HCT116 (cell line): ENCODE data around the gene ORC6. TPM values are rescaled to one million over a fixed set of nuclear protein-coding genes. Genes with fewer than 3 reads are reported as not detected.

Experiments used
- ATAC-seq: fragments of 200-7000 bp; cut with Tn5 transposase; 2 replicates; pipeline ENCODE4 v1.9.1; 2020; ENCODE audit warnings: mild to moderate bottlenecking, moderate library complexity
- BruUV-seq: library from RNA; stranded (reverse); fragments of 400-500 nt; replicated peaks from 2 replicates; lab custom pipeline; 2021; lab: Mats Ljungman, UMichigan
- CTCF ChIA-PET: fragments of 300-600 bp; sonication (Branson Sonifier 250); formaldehyde crosslinking; loops from one replicate; lab custom pipeline; 2021; ENCODE audit warnings: antibody characterized with exemption; lab: Charles Lee
- POLR2A ChIA-PET: fragments of 300-600, 350-600 bp; sonication (Branson Sonifier 250); formaldehyde crosslinking; loops from one replicate; lab custom pipeline; 2021; ENCODE audit warnings: antibody characterized with exemption; lab: Charles Lee
- RAD21 ChIA-PET, 2 experiments: fragments of 300-600 bp; sonication (Branson Sonifier 250); formaldehyde crosslinking; loops; one replicate each; lab custom pipeline; 2023; ENCODE audit warnings: low total read pairs in 2 of 2; ENCODE audit not compliant: uncharacterized antibody in 2 of 2, unreplicated experiment in 2 of 2, low non-redundant PET in 1 of 2; lab: Charles Lee
- DNase-seq: peaks from one replicate; pipeline ENCODE4 v3.0.0-alpha.2; 2010; ENCODE audit warnings: low read depth, low spot score
- H2AFZ ChIP-seq: fragments of 200-600 bp; shearing (Covaris generic), sonication (generic); 2 replicates; pipeline ENCODE4 v1.6.1; 2017; ENCODE audit warnings: low read depth, mixed run types, mixed read lengths, antibody characterized with exemption, low read length; ENCODE audit not compliant: poor library complexity, severe bottlenecking
- H3K27ac ChIP-seq: 2 replicates; pipeline ENCODE4 v1.5.1; 2012; ENCODE audit warnings: low read depth, low read length
- H3K27me3 ChIP-seq: fragments of 200-600 bp; sonication (generic); 2 replicates; pipeline ENCODE4 v1.6.1; 2016; ENCODE audit warnings: mixed run types, low read length, mixed read lengths; ENCODE audit not compliant: insufficient read depth
- H3K36me3 ChIP-seq, 2 experiments: fragments of 200-500 bp in 1 of 2; fragments of 200-600 bp in 1 of 2; sonication (Bioruptor generic) in 1 of 2; sonication (generic) in 1 of 2; 2 replicates each; pipeline versions ENCODE4 v1.5.1 to v1.6.1; 2014 to 2016; ENCODE audit warnings: low read length in 2 of 2, inconsistent platforms in 1 of 2, mixed read lengths in 1 of 2, mixed run types in 1 of 2; ENCODE audit not compliant: insufficient read depth in 2 of 2, control insufficient read depth in 1 of 2
- H3K4me1 ChIP-seq, 2 experiments: fragments of 200-600 bp in 1 of 2; sonication (generic) in 1 of 2; 2 replicates each; pipeline versions ENCODE4 v1.5.1 to v1.6.1; 2012 to 2017; ENCODE audit warnings: low read length in 2 of 2, inconsistent platforms in 1 of 2, mild to moderate bottlenecking in 1 of 2, mixed read lengths in 1 of 2, mixed run types in 1 of 2, moderate library complexity in 1 of 2; ENCODE audit not compliant: insufficient read depth in 2 of 2, control insufficient read depth in 1 of 2
- H3K4me2 ChIP-seq: fragments of 200-600 bp; sonication (generic); 2 replicates; pipeline ENCODE4 v1.6.1; 2017; ENCODE audit warnings: mixed run types, low read length, mixed read lengths
- H3K4me3 ChIP-seq, 2 experiments: fragments of 200-600 bp in 1 of 2; sonication (generic) in 1 of 2; replicated peaks in 1 of 2; 2 replicates each; pipeline ENCODE4 v1.5.1; 2011 to 2016; ENCODE audit warnings: low read length in 2 of 2, control low read depth in 1 of 2, low read depth in 1 of 2, mild to moderate bottlenecking in 1 of 2, mixed read lengths in 1 of 2, mixed run types in 1 of 2
- H3K79me2 ChIP-seq: fragments of 200-600 bp; sonication (generic); 2 replicates; pipeline ENCODE4 v1.6.1; 2017; ENCODE audit warnings: mild to moderate bottlenecking, mixed run types, low read length, moderate library complexity, mixed read lengths; ENCODE audit not compliant: insufficient read depth
- H3K9ac ChIP-seq: fragments of 200-600 bp; sonication (generic); 2 replicates; pipeline ENCODE4 v1.6.1; 2016; ENCODE audit warnings: low read length, mixed read lengths
- H3K9me2 ChIP-seq: fragments of 200-600 bp; sonication (generic), shearing (Covaris generic); 2 replicates; pipeline ENCODE4 v1.6.1; 2017; ENCODE audit warnings: mixed run types, mild to moderate bottlenecking, moderate library complexity; ENCODE audit not compliant: insufficient read depth
- H3K9me3 ChIP-seq, 2 experiments: fragments of 200-500 bp in 1 of 2; fragments of 200-600 bp in 1 of 2; sonication (Bioruptor generic) in 1 of 2; sonication (generic) in 1 of 2; 2 replicates each; pipeline ENCODE4 v1.6.1; 2014 to 2017; ENCODE audit warnings: low read length in 2 of 2, mixed read lengths in 2 of 2, inconsistent platforms in 1 of 2, low read depth in 1 of 2, mild to moderate bottlenecking in 1 of 2, mixed run types in 1 of 2, moderate library complexity in 1 of 2; ENCODE audit not compliant: control insufficient read depth in 1 of 2, insufficient read depth in 1 of 2
- H4K20me1 ChIP-seq: fragments of 200-600 bp; sonication (generic), shearing (Covaris generic); 2 replicates; pipeline ENCODE4 v1.6.1; 2017; ENCODE audit warnings: mixed run types, mild to moderate bottlenecking, moderate library complexity; ENCODE audit not compliant: insufficient read depth
- CBX3 ChIP-seq: IDR thresholded peaks from 2 replicates; pipeline ENCODE4 v1.6.1; 2012; ENCODE audit warnings: low read depth
- CEBPB ChIP-seq: IDR thresholded peaks from 2 replicates; pipeline ENCODE4 v1.6.1; 2012; ENCODE audit warnings: low read depth
- ELF1 ChIP-seq: IDR thresholded peaks from 2 replicates; pipeline ENCODE4 v1.6.1; 2012; ENCODE audit warnings: low read depth, borderline replicate concordance
- EZH2 ChIP-seq: fragments of 200-600 bp; sonication (generic); IDR thresholded peaks from 2 replicates; pipeline ENCODE4 v1.6.1; 2017; ENCODE audit warnings: antibody characterized with exemption, mixed run types
- EZH2phosphoT487 ChIP-seq: fragments of 200-600 bp; IDR thresholded peaks from 2 replicates; pipeline ENCODE4 v1.6.1; 2018; ENCODE audit warnings: antibody characterized with exemption, borderline replicate concordance
- FOSL1 ChIP-seq: IDR thresholded peaks from 2 replicates; pipeline ENCODE4 v1.6.1; 2012; ENCODE audit warnings: low read depth
- JUND ChIP-seq: IDR thresholded peaks from 2 replicates; pipeline ENCODE4 v1.6.1; 2012
- MAX ChIP-seq: IDR thresholded peaks from 2 replicates; pipeline ENCODE4 v1.6.1; 2012
- POLR2A ChIP-seq: IDR thresholded peaks from 2 replicates; pipeline ENCODE4 v1.7.0; 2011; ENCODE audit warnings: borderline replicate concordance; ENCODE audit not compliant: insufficient read depth, insufficient read length; ENCODE audit errors: extremely low read depth
- POLR2AphosphoS5 ChIP-seq: IDR thresholded peaks from 2 replicates; pipeline ENCODE4 v1.6.1; 2011; ENCODE audit warnings: mild to moderate bottlenecking, low read depth, low read length, moderate library complexity
- RAD21 ChIP-seq: IDR thresholded peaks from 2 replicates; pipeline ENCODE4 v1.6.1; 2012; ENCODE audit warnings: low read depth, mild to moderate bottlenecking
- REST ChIP-seq: IDR thresholded peaks from 2 replicates; pipeline ENCODE4 v1.6.1; 2012; ENCODE audit warnings: low read depth
- SRF ChIP-seq: IDR thresholded peaks from 2 replicates; pipeline ENCODE4 v1.6.1; 2012; ENCODE audit warnings: low read depth
- ZBTB33 ChIP-seq: IDR thresholded peaks from 2 replicates; pipeline ENCODE4 v1.6.1; 2011; ENCODE audit warnings: mild to moderate bottlenecking, low read length, moderate library complexity; ENCODE audit not compliant: insufficient replicate concordance; ENCODE audit errors: extremely low read depth
- ZFX ChIP-seq: fragments of 450-650 bp; IDR thresholded peaks from 2 replicates; pipeline ENCODE4 v1.6.1; 2017
- ZNF274 ChIP-seq: fragments of 200-500 bp; sonication (Bioruptor generic); IDR thresholded peaks from 2 replicates; pipeline ENCODE4 v1.6.1; 2014; ENCODE audit warnings: mild to moderate bottlenecking, low read depth, low read length, inconsistent platforms
- intact Hi-C: fragments of 100-400 bp; cut with micrococcal nuclease; formaldehyde crosslinking; loops from 2 replicates; pipeline ENCODE4 v1.10.0; 2022
- total RNA-seq: library from RNA; stranded (reverse); gene quantifications from one replicate; pipeline ENCODE4 v1.2.1, GENCODE V29; 2021; ENCODE audit not compliant: unreplicated experiment
- TF ChIP-seq, protein P1 (sequence below), 3 experiments: fragments of 200-600 bp in 1 of 3; sonication (generic) in 1 of 3; IDR thresholded peaks in 2 of 3; conservative IDR thresholded peaks in 1 of 3; 2 replicates each; pipeline ENCODE4 v1.5.1; 2012 to 2017; ENCODE audit warnings: low read depth in 2 of 3, low read length in 2 of 3, antibody characterized with exemption in 1 of 3, borderline replicate concordance in 1 of 3, control low read depth in 1 of 3, mild to moderate bottlenecking in 1 of 3, mixed read lengths in 1 of 3, mixed run types in 1 of 3, moderate library complexity in 1 of 3; ENCODE audit not compliant: insufficient read depth in 1 of 3

The ORC6 gene
- total RNA-seq, 1 experiment from 2014 or later, result 44.7 TPM

DNA sequence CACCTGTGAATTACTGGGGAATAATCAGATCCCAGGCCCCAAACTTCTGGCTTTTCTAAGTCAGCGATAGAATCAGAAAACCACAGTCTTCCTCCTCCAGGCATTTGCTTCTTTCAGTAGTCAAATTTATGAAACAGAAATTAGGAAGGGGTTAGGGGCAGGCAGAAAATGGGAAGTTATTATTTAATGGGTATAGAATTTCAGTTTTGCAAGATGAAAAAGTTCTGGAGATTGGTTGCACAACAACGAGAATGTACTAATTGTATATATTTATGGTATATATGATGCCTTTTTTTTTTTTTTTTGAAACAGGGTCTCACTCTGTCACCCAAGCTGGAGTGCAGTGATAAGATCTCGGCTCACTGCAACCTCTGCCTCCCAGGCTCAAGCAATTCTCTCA, 23.5 kb downstream of the ORC6 start:
- no peak for DNase-seq
- Histone ChIP-seq H3K79me2 (no peaks in the 10 kb centered on the region), H3K4me1 (no peaks in the 10 kb centered on the region), H3K27me3 (no peaks in the 10 kb centered on the region), H3K4me2 (no peak overlapping the region), H3K9me3 (no peaks in the 10 kb centered on the region), H3K9ac (no peak overlapping the region), H4K20me1 (no peaks in the 10 kb centered on the region), H3K36me3 (no peaks in the 10 kb centered on the region), H2AFZ (no peak overlapping the region)
- intact Hi-C loops, result no loop called here
- CTCF ChIA-PET, result interaction anchor here (0.6 kb wide), 1 partner anchor 39 kb away, joined by 3 read pairs; no protein-coding TSS in a partner anchor
- no TSS peak for BruUV-seq
- no peak for ATAC-seq
- no peak for TF ChIP-seq SRF
- no peak for TF ChIP-seq CBX3
- TF ChIP-seq POLR2AphosphoS5, result no peak
- TF ChIP-seq CEBPB, result no peak
- TF ChIP-seq EZH2phosphoT487, result no peak
- TF ChIP-seq ZBTB33, result no peak
- TF ChIP-seq, protein P1, sequence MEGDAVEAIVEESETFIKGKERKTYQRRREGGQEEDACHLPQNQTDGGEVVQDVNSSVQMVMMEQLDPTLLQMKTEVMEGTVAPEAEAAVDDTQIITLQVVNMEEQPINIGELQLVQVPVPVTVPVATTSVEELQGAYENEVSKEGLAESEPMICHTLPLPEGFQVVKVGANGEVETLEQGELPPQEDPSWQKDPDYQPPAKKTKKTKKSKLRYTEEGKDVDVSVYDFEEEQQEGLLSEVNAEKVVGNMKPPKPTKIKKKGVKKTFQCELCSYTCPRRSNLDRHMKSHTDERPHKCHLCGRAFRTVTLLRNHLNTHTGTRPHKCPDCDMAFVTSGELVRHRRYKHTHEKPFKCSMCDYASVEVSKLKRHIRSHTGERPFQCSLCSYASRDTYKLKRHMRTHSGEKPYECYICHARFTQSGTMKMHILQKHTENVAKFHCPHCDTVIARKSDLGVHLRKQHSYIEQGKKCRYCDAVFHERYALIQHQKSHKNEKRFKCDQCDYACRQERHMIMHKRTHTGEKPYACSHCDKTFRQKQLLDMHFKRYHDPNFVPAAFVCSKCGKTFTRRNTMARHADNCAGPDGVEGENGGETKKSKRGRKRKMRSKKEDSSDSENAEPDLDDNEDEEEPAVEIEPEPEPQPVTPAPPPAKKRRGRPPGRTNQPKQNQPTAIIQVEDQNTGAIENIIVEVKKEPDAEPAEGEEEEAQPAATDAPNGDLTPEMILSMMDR (IDR thresholded peaks at IDR 0.05 in 2 of 3, conservative IDR thresholded peaks at IDR 0.05 in 1 of 3; ENCODE audit: borderline replicate concordance in 1 of 3, insufficient read depth in 1 of 3, low read depth in 2 of 3, low read length in 2 of 3), result no peak
- TF ChIP-seq ELF1, result no peak
- TF ChIP-seq MAX, result no peak
- no peak for TF ChIP-seq ZNF274
- no peak for TF ChIP-seq RAD21
- TF ChIP-seq ZFX, result no peak
- no peak for TF ChIP-seq FOSL1
- TF ChIP-seq JUND, result no peak
- TF ChIP-seq EZH2, result no peak
- TF ChIP-seq REST, result no peak
- no peak for TF ChIP-seq POLR2A
- TF ChIP-seq, all 23 proteins: peak for 0
- Histone ChIP-seq H3K9me2 (no peaks in the 10 kb centered on the region), H3K27ac (no peak overlapping the region), H3K4me3 (no peak overlapping the region)
- POLR2A ChIA-PET, result interaction anchor here (0.7 kb wide), 1 partner anchor 27 kb away, joined by 3 read pairs; no protein-coding TSS in a partner anchor
- RAD21 ChIA-PET, result no interaction called here
